ENCODE results near the gene PLCB1. TPM values are rescaled to one million over a fixed set of nuclear protein-coding genes. Genes with fewer than 3 reads are reported as not detected.

Gene PLCB1
- total RNA-seq, 1 experiment from 2014 or later = 6.0 TPM

DNA sequence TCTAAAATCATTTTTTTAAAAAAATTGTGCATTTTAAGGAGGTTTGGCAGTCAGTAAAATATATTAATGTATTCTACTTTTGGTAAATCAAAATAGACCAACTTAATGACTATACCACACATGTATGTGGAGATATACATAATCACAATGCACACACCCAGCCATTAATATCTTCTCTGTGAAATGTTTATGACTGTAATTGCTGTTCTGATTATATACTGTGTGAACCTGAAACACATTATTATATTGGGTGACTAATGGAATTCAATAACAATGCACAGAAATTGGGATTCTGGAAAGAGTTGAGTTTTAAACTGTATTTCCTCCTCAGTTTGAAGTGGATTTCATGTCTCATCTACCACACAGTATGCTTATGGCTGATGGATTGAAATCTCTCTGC is 233.6 kb downstream of the PLCB1 start:
- BruUV-seq (replicated peaks) = no TSS peak
- no peaks in the 10 kb centered on the region for H3K4me1 Mint-ChIP-seq (ENCODE audit: low read depth, unreplicated experiment)
- intact Hi-C loops (cut with micrococcal nuclease; ENCODE audit: unreplicated experiment) = no loop called here
- no peaks in the 10 kb centered on the region for H3K9me3 Mint-ChIP-seq (ENCODE audit: low read depth, unreplicated experiment)
- TF ChIP-seq, protein P1, sequence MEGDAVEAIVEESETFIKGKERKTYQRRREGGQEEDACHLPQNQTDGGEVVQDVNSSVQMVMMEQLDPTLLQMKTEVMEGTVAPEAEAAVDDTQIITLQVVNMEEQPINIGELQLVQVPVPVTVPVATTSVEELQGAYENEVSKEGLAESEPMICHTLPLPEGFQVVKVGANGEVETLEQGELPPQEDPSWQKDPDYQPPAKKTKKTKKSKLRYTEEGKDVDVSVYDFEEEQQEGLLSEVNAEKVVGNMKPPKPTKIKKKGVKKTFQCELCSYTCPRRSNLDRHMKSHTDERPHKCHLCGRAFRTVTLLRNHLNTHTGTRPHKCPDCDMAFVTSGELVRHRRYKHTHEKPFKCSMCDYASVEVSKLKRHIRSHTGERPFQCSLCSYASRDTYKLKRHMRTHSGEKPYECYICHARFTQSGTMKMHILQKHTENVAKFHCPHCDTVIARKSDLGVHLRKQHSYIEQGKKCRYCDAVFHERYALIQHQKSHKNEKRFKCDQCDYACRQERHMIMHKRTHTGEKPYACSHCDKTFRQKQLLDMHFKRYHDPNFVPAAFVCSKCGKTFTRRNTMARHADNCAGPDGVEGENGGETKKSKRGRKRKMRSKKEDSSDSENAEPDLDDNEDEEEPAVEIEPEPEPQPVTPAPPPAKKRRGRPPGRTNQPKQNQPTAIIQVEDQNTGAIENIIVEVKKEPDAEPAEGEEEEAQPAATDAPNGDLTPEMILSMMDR (IDR thresholded peaks at IDR 0.05; ENCODE audit: unreplicated experiment) = no peak
- H3K36me3 Mint-ChIP-seq (ENCODE audit: insufficient read depth, unreplicated experiment) = no peaks in the 10 kb centered on the region
- no peak overlapping the region for H3K27ac Mint-ChIP-seq (ENCODE audit: unreplicated experiment)
- CTCF ChIA-PET = no interaction called here
- no peak overlapping the region for H3K4me3 Mint-ChIP-seq (ENCODE audit: low read depth, unreplicated experiment)
- no peak for DNase-seq
- H3K27me3 Mint-ChIP-seq (ENCODE audit: unreplicated experiment) = peaks cover 10% of the 10 kb centered on the region

DNA sequence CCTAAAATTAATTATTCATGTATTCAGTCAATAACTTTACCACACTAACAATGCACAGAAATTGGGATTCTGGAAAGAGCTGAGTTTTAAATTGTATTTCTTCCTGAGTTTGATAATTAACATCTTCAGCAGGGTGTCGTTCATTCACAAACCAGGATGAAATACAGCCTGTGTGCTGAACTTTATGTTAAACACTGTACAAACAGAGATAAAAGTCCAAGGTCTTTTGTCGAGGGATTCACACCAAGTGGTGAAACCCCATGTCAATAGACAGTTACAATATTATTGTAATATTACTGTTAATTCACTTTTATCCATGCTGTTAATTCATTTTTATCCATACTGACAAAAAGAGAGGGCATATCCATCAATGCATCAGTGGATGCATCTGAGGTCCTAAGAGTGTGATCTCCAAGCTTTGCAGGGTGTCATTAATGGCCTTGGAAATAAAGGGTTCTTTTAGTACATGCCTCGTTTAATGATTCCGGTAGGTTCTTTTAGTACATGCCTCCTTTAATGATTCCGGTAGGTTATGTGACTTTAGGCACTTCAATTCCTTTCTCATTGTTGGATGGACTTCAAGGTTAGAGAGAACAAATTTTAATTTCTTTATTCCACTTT is 234.3 kb downstream of the PLCB1 start:
- Mint-ChIP-seq H3K4me1 (ENCODE audit: low read depth, unreplicated experiment) (no peaks in the 10 kb centered on the region), H3K9me3 (ENCODE audit: low read depth, unreplicated experiment) (no peaks in the 10 kb centered on the region), H3K27me3 (ENCODE audit: unreplicated experiment) (peaks cover 15% of the 10 kb centered on the region), H3K36me3 (ENCODE audit: insufficient read depth, unreplicated experiment) (no peaks in the 10 kb centered on the region), H3K27ac (ENCODE audit: unreplicated experiment) (no peak overlapping the region), H3K4me3 (ENCODE audit: low read depth, unreplicated experiment) (no peak overlapping the region)
- CTCF ChIA-PET = no interaction called here
- TF ChIP-seq, protein P1 (IDR thresholded peaks at IDR 0.05; ENCODE audit: unreplicated experiment) = no peak
- no peak for DNase-seq
- BruUV-seq (replicated peaks) = no TSS peak
- intact Hi-C loops (cut with micrococcal nuclease; ENCODE audit: unreplicated experiment) = no loop called here

DNA sequence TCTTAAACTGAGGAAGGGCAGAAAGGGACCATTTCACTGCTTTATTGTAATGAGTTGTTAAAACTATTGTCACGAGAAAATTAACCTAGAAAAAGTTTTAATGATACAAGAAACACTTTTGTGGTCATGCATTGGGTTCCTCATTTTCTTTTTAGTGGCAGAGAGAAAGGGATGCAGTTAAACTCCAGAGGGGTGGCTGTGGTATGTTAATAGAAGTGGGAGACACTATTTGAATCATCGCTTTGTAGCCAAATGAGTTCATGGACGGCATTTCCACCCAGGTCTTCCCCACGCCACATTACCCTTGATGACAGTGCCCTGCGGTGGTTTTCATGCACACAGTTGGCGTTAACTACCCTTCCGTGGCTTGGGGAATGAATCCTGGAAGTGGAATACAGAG is 235.6 kb downstream of the PLCB1 start:
- DNase-seq = no peak
- H3K4me3 Mint-ChIP-seq (ENCODE audit: low read depth, unreplicated experiment) = no peak overlapping the region
- intact Hi-C loops (cut with micrococcal nuclease; ENCODE audit: unreplicated experiment) = no loop called here
- no peaks in the 10 kb centered on the region for H3K4me1 Mint-ChIP-seq (ENCODE audit: low read depth, unreplicated experiment)
- BruUV-seq (replicated peaks) = no TSS peak
- H3K27ac Mint-ChIP-seq (ENCODE audit: unreplicated experiment) = no peak overlapping the region
- H3K36me3 Mint-ChIP-seq (ENCODE audit: insufficient read depth, unreplicated experiment) = no peaks in the 10 kb centered on the region
- TF ChIP-seq, protein P1 (IDR thresholded peaks at IDR 0.05; ENCODE audit: unreplicated experiment) = no peak
- CTCF ChIA-PET = no interaction called here
- no peaks in the 10 kb centered on the region for H3K9me3 Mint-ChIP-seq (ENCODE audit: low read depth, unreplicated experiment)
- peaks cover 15% of the 10 kb centered on the region for H3K27me3 Mint-ChIP-seq (ENCODE audit: unreplicated experiment)

DNA sequence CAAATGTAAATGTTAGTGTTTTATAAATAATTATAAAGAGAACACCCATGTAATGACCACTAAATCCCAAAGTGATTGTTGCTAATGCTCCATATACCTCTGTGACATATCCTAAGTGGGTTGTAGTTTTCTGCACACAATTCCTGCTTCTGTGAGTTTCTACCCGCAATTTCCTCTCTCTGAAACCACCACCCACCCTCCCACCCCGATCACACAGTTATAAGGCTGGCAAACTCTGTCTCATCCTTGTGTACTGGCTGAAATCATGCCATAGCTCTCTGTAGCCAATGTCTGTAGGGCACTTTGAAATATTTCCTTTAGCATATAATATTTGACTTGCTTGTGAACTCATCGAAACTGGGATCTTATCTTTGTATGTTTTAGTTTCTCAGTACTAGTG is 236.6 kb downstream of the PLCB1 start:
- TF ChIP-seq, protein P1 (IDR thresholded peaks at IDR 0.05; ENCODE audit: unreplicated experiment) = no peak
- BruUV-seq (replicated peaks) = no TSS peak

More for the DNA sequence above, 236.6 kb downstream of the PLCB1 start:
- CTCF ChIA-PET = no interaction called here
- peaks cover 15% of the 10 kb centered on the region for H3K27me3 Mint-ChIP-seq (ENCODE audit: unreplicated experiment)
- no peak overlapping the region for H3K4me3 Mint-ChIP-seq (ENCODE audit: low read depth, unreplicated experiment)
- no peaks in the 10 kb centered on the region for H3K9me3 Mint-ChIP-seq (ENCODE audit: low read depth, unreplicated experiment)
- intact Hi-C loops (cut with micrococcal nuclease; ENCODE audit: unreplicated experiment) = no loop called here
- H3K36me3 Mint-ChIP-seq (ENCODE audit: insufficient read depth, unreplicated experiment) = no peaks in the 10 kb centered on the region
- no peaks in the 10 kb centered on the region for H3K4me1 Mint-ChIP-seq (ENCODE audit: low read depth, unreplicated experiment)
- H3K27ac Mint-ChIP-seq (ENCODE audit: unreplicated experiment) = no peak overlapping the region
- no peak for DNase-seq

Measured in Calu3 (cell line).